B cell (primary cell): Measurements from ENCODE around the gene SDF2L1. TPM values are rescaled to one million over a fixed set of nuclear protein-coding genes. Genes with fewer than 3 reads are reported as not detected.
A peak's percentile ranks its signal among the peaks of the same experiment; 100 is the strongest.

Source experiments
- ATAC-seq: fragments of 200-7000 bp; cut with Tn5 transposase; one replicate; pipeline ENCODE4 v1.10.0; 2021; ENCODE audit warnings: low read depth, mild to moderate bottlenecking, moderate number of reproducible peaks, moderate library complexity
- CTCF ChIA-PET: fragments of 350-600 bp; sonication (Branson Sonifier 250); formaldehyde crosslinking; loops from one replicate; lab custom pipeline; 2021; ENCODE audit warnings: antibody characterized with exemption, inconsistent platforms; lab: Charles Lee
- POLR2A ChIA-PET: fragments of 350-600 bp; sonication (Branson Sonifier 250); formaldehyde crosslinking; loops from one replicate; lab custom pipeline; 2021; ENCODE audit warnings: antibody characterized with exemption; lab: Charles Lee
- DNase-seq: peaks from one replicate; pipeline ENCODE4 v3.0.0; 2013
- H2AFZ ChIP-seq: 2 replicates; pipeline ENCODE4 v1.6.1; 2012; ENCODE audit warnings: mild to moderate bottlenecking, low read depth, low read length; ENCODE audit not compliant: insufficient read depth, poor library complexity, severe bottlenecking
- H3K27ac ChIP-seq, 2 donors: 1 replicate in 1 of 2; 2 replicates in 1 of 2; pipeline ENCODE4 v1.5.1; 2012 to 2013; ENCODE audit warnings: low read length in 2 of 2, mild to moderate bottlenecking in 2 of 2, moderate library complexity in 1 of 2
- H3K27me3 ChIP-seq, 4 experiments: fragments of 200-600 bp in 1 of 4; sonication (generic) in 1 of 4; replicated peaks in 1 of 4; 1 replicate in 2 of 4; 2 replicates in 2 of 4; pipeline versions ENCODE4 v1.6.1 to v1.7.0; 2013 to 2016; ENCODE audit warnings: low read length in 3 of 4, mild to moderate bottlenecking in 2 of 4, mixed read lengths in 1 of 4, moderate library complexity in 1 of 4; ENCODE audit not compliant: insufficient read depth in 4 of 4, control insufficient read depth in 3 of 4; ENCODE audit errors: control extremely low read depth in 1 of 4
- H3K36me3 ChIP-seq, 2 experiments: replicated peaks in 1 of 2; 1 replicate in 1 of 2; 2 replicates in 1 of 2; pipeline versions ENCODE4 v1.6.1 to v1.7.1; 2013; ENCODE audit warnings: low read length in 1 of 2; ENCODE audit not compliant: insufficient read depth in 2 of 2, control insufficient read depth in 1 of 2; ENCODE audit errors: control extremely low read depth in 1 of 2, extremely low read depth in 1 of 2
- H3K4me1 ChIP-seq, 2 donors: fragments of 200-600 bp in 1 of 2; sonication (generic) in 1 of 2; 1 replicate in 1 of 2; 2 replicates in 1 of 2; pipeline versions ENCODE4 v1.5.1 to v1.6.1; 2013 to 2017; ENCODE audit warnings: low read length in 2 of 2; ENCODE audit not compliant: control insufficient read depth in 2 of 2, insufficient read depth in 2 of 2
- H3K4me2 ChIP-seq: replicated peaks from 2 replicates; pipeline ENCODE3; 2012; ENCODE audit warnings: mild to moderate bottlenecking, low read depth, low read length; ENCODE audit not compliant: poor library complexity, severe bottlenecking
- H3K4me3 ChIP-seq, 5 experiments: fragments of 200-600 bp in 1 of 5; sonication (generic) in 1 of 5; 1 replicate in 3 of 5; 2 replicates in 2 of 5; pipeline versions ENCODE4 v1.5.1 to v1.7.0; 2011 to 2016; ENCODE audit warnings: low read length in 4 of 5, mild to moderate bottlenecking in 4 of 5, low read depth in 2 of 5, control low read depth in 1 of 5, moderate library complexity in 1 of 5; ENCODE audit not compliant: insufficient read depth in 1 of 5; ENCODE audit errors: control extremely low read depth in 1 of 5, extremely low read depth in 1 of 5
- H3K79me2 ChIP-seq: fragments of 200-600 bp; sonication (generic); one replicate; pipeline ENCODE4 v1.6.0; 2016; ENCODE audit warnings: low read length; ENCODE audit not compliant: control insufficient read depth, insufficient read depth
- H3K9ac ChIP-seq: fragments of 200-600 bp; sonication (generic); 2 replicates; pipeline ENCODE4 v1.6.1; 2017; ENCODE audit warnings: mild to moderate bottlenecking, low read length, moderate library complexity
- H3K9me3 ChIP-seq, 3 donors: one replicate each; pipeline versions ENCODE4 v1.6.1 to v1.7.1; 2013; ENCODE audit warnings: low read length in 2 of 3; ENCODE audit not compliant: control insufficient read depth in 2 of 3, insufficient read depth in 1 of 3; ENCODE audit errors: control extremely low read depth in 1 of 3
- H4K20me1 ChIP-seq: 2 replicates; pipeline ENCODE4 v1.6.0; 2012; ENCODE audit warnings: mild to moderate bottlenecking, low read length; ENCODE audit not compliant: insufficient read depth, control insufficient read depth, poor library complexity, severe bottlenecking
- H3K27ac Mint-ChIP-seq: one replicate; pipeline ENCODE4 v1.8.0; 2021; ENCODE audit warnings: mixed read lengths
- H3K27me3 Mint-ChIP-seq: one replicate; pipeline ENCODE4 v1.8.0; 2021; ENCODE audit warnings: mixed read lengths
- H3K4me1 Mint-ChIP-seq: one replicate; pipeline ENCODE4 v1.8.0; 2021; ENCODE audit warnings: mixed read lengths
- H3K4me3 Mint-ChIP-seq: one replicate; pipeline ENCODE4 v1.8.0; 2021; ENCODE audit warnings: mixed read lengths
- H3K9me3 Mint-ChIP-seq: one replicate; pipeline ENCODE4 v1.8.0; 2022; ENCODE audit warnings: mixed read lengths; ENCODE audit not compliant: insufficient read depth
- CTCF ChIP-seq: fragments of 200-600 bp; IDR thresholded peaks from one replicate; pipeline ENCODE4 v1.8.0; 2022; ENCODE audit warnings: antibody characterized with exemption, mild to moderate bottlenecking
- EZH2 ChIP-seq: IDR thresholded peaks from 2 replicates; pipeline ENCODE4 v1.6.1; 2012; ENCODE audit warnings: borderline replicate concordance, low read depth, mild to moderate bottlenecking, moderate library complexity, low read length; ENCODE audit not compliant: insufficient read depth, poor library complexity, severe bottlenecking
- WGBS: methylation state at CpG from one replicate; pipeline ENCODE4 v1.1.5; 2013; ENCODE audit warnings: missing lambda C conversion rate; ENCODE audit not compliant: insufficient coverage; 5-methylcytosine and 5-hydroxymethylcytosine counted together
- intact Hi-C: fragments of 100-400 bp; cut with micrococcal nuclease; formaldehyde crosslinking; loops from one replicate; pipeline ENCODE4 v1.10.0; 2022
- polyA plus RNA-seq: library from polyadenylated mRNA; depleted of rRNA; stranded (reverse); fragments of >200 nt; gene quantifications from 2 replicates; pipeline ENCODE4 v1.2.3, GENCODE V29; 2012
- total RNA-seq, 2 donors: library from RNA; stranded (reverse); fragments of 120-200 nt in 1 of 2; gene quantifications; 1 replicate in 1 of 2; 2 replicates in 1 of 2; pipeline versions ENCODE4 v1.2.3 to v1.2.4, GENCODE V29; 2013 to 2022

The SDF2L1 gene
- total and polyA plus RNA-seq, 2 donors (not counting 1 experiment from before 2014, with no cell fraction given): 15.2 to 23.5 TPM

- 73% methylated on average over 24 of the region's 26 CpGs for WGBS
- TF ChIP-seq EZH2: no peak
- TF ChIP-seq CTCF: no peak
- ATAC-seq (no peak), DNase-seq (peak; percentile 17)
- ChIA-PET CTCF (interaction anchor here (0.6 to 1.8 kb wide), 8 partner anchors 12 to 712 kb away, joined by 3 to 9 read pairs (median 4); partner anchors contain the start of genes PPM1F, SDF2L1 and YDJC), POLR2A (interaction anchor here (0.6 to 1.7 kb wide), 3 partner anchors 36 to 1265 kb away, joined by 3 to 12 read pairs (median 3); partner anchors contain the start of genes TOP3B and YDJC)
- Mint-ChIP-seq H3K4me1 (peaks cover 28% of the 10 kb centered on the region), H3K9me3 (no peaks in the 10 kb centered on the region), H3K27me3 (no peaks in the 10 kb centered on the region), H3K4me3 (peak overlapping the region; percentile 96), H3K27ac (peak overlapping the region; percentile 99)
- peak overlapping the region; percentile 80 for H3K9ac ChIP-seq
- H3K27ac ChIP-seq: peak overlapping the region; percentile 77 to 92
- peak overlapping the region; percentile 92 for H2AFZ ChIP-seq
- intact Hi-C loops: loop anchor here (1.0 to 5.0 kb wide), 2 partner anchors 8 to 272 kb away; no protein-coding TSS in a partner anchor
- no peaks in the 10 kb centered on the region for H3K9me3 ChIP-seq
- peak overlapping the region; percentile 79 for H3K4me2 ChIP-seq
- peaks cover 2% of the 10 kb centered on the region for H4K20me1 ChIP-seq
- H3K4me3 ChIP-seq: peak overlapping the region in 4 of 5 experiments; percentile 77 to 96 (median 90)
- H3K4me1 ChIP-seq: peaks cover 8 to 17% of the 10 kb centered on the region in 2 donors
- H3K79me2 ChIP-seq: peaks cover 44% of the 10 kb centered on the region
- peaks cover 0 to 7% of the 10 kb centered on the region in 2 experiments for H3K36me3 ChIP-seq
- no peaks in the 10 kb centered on the region for H3K27me3 ChIP-seq
Observed at GRCh38 chr22:21665047-21665851, 23.1 kb downstream of the SDF2L1 start.
